COLO668 (cell line): ENCODE data around the gene DNAH9.
A peak's percentile ranks its signal among the peaks of the same experiment; 100 is the strongest.
"Not testable (repeated sequence)": the region's sequence is repeated elsewhere in the genome, so short reads cannot be mapped to it uniquely, and the experiment has no call there.

Experiments used
- DNase-seq: peaks from one replicate; lab custom pipeline; 2025; ENCODE audit not compliant: unreplicated experiment; lab: John Stamatoyannopoulos, UW

Gene DNAH9

GRCh38 chr17:11899537-11899942 lies 301.3 kb downstream of the DNAH9 start:
- no peak for DNase-seq

DNA sequence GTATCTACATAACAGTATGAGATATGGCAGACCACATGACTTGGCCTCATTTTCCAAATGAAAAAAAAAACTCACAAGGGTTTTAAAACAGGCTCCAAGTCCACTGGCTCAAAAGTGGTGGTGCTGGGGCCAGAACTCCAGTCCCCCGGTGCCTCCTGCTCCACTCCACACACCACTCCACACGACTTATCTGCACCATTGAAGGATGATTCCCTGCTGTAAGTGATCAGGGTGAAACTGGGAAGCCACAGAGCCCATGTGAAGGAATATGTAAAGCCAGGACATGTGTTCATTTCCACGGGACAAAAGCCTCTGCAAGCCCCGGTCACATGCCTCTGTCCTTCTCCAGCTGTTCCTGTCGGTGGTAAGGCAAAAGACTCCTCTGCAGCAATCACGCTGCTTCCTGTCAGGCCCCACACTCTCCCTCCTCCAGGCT lies 301.8 kb downstream of the DNAH9 start:
- DNase-seq: no peak

DNA sequence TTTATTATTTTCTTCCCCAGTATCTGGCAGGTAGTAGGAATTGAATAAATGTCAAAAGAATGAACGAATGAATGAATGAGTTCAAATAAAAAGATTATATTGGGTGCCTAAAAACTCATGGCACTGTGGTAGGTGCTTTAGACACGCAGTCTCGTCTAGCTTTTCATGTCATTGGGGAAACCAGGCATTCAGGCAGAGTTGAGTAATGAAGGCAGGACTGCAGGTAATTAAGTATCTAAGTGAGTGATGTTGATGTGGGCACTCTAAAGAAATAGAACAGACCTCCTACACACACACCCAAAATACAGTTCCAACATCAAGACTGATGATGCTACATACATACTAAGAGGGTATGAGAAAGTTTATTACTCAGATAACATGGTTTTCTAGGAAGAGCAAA lies 302.4 kb downstream of the DNAH9 start:
- no peak for DNase-seq

GRCh38 chr17:11901931-11902330 lies 303.7 kb downstream of the DNAH9 start:
- DNase-seq: no peak

DNA sequence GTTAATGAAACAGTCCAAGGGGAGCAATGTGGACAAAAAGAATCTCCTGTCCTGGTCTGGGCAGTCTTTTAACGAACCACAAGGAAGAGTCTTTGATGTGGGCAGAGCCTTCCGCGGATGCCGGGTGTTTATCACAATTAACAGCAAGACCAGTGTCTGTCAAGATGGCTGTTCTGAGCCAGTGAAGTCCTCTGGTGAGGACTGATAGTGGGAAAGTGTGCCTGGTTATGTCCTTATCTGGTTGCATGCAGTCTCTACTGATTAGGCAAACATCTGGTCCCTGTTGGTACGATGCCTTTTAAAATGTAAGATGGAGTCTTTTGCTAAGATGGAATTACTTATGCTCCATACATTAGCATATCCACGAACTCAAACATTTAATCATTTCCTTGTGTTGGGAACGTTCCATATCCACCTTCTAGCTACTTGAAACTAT lies 310.5 kb downstream of the DNAH9 start:
- DNase-seq: no peak

DNA sequence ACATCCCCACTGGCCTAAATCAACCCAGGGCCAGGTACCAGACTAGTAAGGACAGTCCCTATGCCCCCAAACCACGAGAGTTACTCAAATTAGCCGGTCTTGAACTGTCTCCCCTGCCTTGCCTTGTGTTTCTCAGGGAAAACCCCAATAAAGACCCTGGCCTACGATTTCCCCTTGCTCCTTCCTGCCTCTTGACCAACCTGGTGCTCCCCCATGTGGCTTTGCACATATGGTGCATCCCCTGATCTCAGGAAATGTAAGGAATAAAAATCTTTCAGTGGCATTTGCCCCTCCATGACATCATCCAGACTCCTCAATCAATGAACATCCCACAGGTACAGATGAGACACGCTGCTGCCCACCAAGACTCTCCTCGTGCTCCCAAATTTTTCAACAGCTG lies 311.1 kb downstream of the DNAH9 start:
- no peak for DNase-seq

GRCh38 chr17:11916091-11916490 lies 317.8 kb downstream of the DNAH9 start:
- DNase-seq: no peak

- no peak for DNase-seq
Measured at GRCh38 chr17:11917415-11917814, 319.1 kb downstream of the DNAH9 start.

GRCh38 chr17:11921296-11921695 lies 323.0 kb downstream of the DNAH9 start:
- no peak for DNase-seq

- no peak for DNase-seq
Measured at GRCh38 chr17:11922638-11923037, 324.4 kb downstream of the DNAH9 start.

- DNase-seq: no peak
Measured at GRCh38 chr17:11924076-11924475, 325.8 kb downstream of the DNAH9 start.

GRCh38 chr17:11925262-11926021 lies 327.2 kb downstream of the DNAH9 start:
- no peak for DNase-seq

DNA sequence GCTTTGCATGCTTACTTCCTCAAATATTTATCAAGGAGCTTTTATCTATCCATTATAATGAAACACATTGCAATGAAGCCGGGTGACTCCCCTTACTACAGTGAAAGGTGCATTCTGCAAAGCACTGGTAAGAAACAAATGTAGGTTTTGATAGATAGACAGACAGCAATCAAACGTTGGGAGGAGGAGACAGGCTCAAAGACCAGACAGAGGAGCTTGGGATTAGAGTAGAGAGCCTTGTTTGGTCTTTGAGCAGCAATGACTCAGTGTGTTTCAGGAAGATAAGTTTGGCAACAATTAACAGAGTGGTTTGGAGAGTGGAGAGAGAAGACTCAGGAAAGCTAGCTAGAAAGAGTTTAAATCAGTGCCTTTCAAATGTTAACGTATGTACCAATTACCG lies 330.2 kb downstream of the DNAH9 start:
- no peak for DNase-seq

DNA sequence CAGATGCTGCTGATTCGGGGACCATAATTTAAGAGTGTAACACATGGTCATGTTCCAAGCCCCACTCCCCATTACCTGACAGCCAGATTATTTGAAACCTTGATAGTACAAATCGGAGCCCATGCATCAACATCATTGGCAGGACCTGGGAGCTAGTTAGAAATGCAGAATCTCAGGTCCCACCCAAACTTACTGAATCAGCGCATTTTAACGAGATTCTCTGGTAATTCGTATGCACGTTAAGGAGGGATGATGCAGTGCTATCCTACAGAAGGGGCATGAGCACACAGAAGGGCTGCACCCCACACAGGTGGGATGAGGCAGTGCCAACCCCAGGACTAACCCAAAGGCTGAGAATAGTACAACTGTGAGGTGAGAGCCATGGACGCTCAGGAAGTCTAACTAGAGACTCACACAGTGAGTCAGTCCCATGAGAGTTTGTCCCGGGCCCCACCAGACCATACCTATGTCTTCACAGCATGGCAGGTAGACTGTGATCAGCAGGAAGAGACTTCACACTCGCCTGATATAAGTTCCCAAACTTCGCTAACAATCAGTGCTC lies 334.1 kb downstream of the DNAH9 start:
- no peak for DNase-seq

DNA sequence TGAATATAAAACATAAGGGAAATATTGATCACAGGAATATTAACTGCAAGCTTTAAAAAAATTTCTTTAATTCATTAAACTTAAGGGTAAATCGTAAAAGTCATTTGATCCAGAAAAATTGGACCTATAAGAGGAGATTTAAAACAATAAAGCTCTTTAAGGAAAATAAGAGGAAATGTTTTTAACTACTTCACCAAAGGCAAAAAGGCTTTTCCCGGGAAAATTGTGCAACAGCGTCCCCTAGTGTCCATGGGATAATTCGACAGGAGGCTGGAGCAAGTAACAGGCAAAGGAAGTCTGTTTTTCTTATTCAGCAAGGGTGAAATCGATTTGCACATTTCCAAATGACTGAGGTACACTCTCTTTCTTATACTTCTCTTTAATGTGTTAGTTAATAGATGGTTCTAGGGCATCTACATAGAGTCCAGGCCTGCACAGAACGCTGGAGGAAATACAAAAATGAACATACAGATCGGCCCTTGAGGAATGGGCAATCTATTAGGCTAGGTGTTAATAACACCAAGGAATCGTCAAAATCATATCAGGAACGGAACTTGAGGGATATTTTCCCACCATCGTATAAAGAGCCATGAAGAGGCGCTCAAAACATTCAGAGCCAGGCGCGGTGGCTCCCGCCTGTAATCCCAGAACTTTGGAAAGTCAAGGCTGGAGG lies 337.6 kb downstream of the DNAH9 start:
- DNase-seq: peak; percentile 31

DNA sequence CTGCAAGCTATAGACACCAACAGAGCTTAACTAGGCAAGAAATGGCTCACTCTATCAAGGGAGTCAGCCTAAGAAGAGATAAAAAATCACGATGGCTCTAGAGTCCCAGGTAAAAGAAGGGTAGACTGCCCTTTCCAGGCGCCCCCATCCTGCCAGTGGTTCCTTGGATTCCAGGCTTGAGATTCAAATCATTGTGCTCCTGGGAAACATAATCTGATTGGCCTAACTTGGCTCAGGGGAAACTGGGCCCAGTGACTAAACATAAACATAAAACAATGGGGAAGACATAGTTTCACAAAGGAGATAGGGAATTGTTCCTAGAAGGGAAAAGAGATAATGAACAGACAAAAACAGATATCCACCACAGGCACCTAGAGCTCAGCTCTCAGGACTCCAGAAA lies 342.6 kb downstream of the DNAH9 start:
- DNase-seq: no peak

- not testable (repeated sequence) for DNase-seq
Measured at GRCh38 chr17:11943086-11943485, 344.8 kb downstream of the DNAH9 start.

DNA sequence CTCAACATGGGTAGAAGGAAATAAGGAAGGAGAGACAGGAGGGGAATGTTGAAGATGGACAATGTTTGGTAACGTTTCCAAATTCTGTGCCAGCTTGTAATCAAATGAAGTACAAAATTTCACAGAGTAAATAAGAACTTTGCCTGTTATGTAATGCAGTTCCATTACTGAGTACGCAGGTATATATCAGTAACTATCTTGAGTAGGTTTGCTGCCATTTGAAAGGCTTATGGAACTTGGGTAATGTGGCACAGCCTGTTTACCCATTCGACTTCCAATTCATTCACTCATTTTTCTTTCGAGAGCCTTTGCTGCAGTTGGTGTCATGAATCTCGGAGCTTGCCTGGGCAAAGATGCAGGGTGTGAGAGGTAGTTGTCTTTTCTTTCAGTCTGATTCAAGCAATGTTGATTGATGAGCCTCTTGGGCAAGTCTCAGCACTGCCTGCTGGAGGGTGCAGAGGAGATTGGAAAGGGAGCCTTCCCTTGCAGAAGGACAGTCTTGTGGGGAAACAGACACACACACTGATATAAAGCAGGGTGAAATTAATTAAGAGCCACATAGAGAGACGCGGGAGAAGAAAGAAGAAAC lies 345.6 kb downstream of the DNAH9 start:
- DNase-seq: no peak

DNA sequence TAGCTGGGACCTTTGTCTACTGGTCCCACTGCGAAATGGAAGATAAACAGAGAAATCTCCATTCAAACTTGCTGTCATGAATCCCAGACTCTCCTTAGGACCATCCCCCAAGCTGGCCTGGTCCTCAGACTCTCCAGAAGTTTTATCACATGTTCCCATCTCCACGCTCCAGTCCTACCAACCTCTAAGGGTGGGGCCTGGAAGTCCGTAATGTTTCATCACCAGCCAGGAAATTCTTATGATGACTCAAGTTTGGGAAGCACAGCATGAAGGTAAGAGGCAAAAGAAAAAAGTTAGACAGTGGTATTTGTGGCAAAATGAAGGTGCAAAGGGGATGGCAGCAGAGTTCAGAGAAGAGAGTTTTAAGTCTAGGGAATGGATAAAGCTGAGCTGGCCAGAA lies 346.3 kb downstream of the DNAH9 start:
- DNase-seq: no peak

DNA sequence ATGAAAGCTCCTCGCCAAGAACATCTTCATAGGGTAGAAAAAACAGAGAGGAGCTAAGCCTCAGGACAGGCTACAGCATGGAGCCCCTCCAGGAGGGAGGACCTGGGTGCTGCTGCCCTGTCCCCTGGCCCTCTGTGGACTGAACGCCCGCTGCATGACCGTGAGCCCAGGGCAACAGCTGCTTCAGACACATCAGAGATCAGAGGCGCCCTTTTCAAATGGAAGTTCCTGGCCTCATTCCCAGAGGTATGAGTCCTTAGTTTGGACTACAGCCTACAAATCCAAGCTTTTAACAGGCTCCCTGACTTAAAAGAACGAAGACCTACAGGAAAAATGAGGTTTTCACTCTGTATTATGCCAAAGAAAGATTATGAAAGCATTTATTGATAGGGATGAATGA lies 350.5 kb downstream of the DNAH9 start:
- DNase-seq: no peak

DNA sequence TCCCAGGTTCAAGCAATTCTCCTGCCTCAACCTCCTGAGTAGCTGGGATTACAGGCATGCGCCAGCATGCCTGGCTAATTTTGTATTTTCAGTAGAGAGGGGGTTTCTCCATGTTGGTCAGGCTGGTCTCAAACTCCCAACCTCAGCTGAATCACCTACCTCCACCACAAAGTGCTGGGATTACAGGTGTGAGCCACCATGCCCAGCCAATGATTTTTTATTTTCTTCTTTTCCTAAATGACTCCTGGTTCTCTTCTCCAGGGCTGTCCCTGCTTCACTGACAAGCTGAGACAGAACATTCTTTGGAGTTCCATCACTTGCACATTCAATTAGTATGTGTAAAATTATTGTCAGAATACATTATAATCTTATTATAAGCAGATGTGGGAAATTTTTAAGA lies 351.3 kb downstream of the DNAH9 start:
- not testable (repeated sequence) for DNase-seq
